NCI-H2171 (cell line): ENCODE measurements around the gene CACNA1B.
"Not testable (repeated sequence)": the region's sequence is repeated elsewhere in the genome, so short reads cannot be mapped to it uniquely, and the experiment has no call there.

Experiments used
- DNase-seq: peaks from one replicate; lab custom pipeline; 2025; lab: John Stamatoyannopoulos, UW

Gene CACNA1B

DNA sequence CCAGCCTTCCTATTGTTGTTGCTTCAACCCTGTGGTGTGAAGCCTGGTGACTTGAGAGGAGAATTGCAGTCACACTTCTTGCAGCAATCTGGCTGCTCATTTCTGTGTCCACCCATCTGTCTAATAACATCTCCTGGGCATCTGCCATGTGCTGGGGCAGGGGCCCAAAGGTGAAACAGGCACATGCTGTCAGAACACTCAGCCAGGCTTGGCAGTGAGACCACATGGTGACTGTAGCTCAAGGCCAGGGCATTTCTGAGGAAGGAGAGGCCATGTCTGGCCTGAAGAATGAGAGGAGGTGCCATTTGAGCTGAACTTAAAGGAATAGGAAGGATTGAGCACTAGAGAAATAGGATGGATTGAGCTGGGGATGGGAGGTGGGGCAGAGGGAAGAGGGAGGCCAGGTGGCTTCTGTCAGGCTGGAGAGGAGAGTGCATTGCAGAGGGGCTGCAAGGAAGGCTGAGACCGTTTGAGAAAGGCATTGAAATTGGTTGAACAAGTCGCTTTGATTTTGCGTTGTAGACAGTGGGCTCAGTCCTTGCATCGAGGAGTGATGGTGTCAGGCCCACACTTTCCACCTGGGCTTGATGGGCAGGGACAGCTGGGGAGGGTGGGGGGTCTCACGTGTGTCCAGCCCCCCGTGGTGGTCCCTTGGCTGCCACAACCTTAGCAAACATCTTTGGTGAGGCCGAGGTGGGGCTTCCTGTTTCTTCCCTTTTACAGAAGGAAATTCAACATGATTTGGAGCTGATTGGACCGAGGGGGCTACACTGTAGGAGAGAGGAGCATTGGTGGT is 222.4 kb downstream of the CACNA1B start:
- DNase-seq: no peak

- no peak for DNase-seq
Measured at GRCh38 chr9:138100711-138101350, 223.2 kb downstream of the CACNA1B start.

- DNase-seq: no peak
Measured at GRCh38 chr9:138101444-138102234, 224.1 kb downstream of the CACNA1B start.

DNA sequence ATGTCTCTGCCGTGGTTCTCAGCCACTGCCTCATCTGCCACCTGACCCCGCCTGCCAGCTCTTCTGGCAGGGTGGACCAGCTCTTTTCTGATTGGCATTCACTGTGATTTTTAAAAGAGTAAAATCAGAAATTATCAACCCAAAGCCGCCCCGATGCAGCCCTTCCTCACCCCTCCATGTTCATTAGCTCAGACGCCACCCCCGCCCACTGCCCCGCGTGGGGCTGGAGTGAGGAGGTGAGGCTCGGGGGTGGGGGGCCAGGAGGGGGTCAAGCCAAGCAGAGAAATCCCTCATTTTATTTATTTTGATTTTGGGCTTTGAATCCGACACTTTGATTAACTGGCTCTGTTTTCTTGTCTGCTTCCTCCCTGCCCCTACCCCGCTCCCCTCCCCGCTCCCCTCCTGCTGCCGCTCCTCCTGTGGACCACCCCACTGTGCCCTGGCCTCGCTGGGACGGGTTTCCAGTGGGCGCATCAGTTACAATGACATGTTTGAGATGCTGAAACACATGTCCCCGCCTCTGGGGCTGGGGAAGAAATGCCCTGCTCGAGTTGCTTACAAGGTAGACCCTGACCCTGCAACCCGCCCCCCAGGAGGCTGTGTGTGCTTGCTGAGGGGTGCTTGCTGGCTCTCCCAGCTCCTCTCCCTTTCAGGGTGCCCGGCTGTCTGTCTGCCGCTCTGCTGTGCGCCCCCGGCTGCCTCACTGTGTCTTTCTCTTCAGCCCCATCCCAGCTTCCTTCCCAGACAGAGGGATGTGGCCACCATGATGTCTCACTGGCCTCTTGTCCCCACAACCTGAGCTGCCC is 224.9 kb downstream of the CACNA1B start:
- DNase-seq: no peak

- DNase-seq: no peak
Measured at GRCh38 chr9:138103111-138103848, 225.7 kb downstream of the CACNA1B start.

GRCh38 chr9:138103849-138104206 is 226.2 kb downstream of the CACNA1B start:
- DNase-seq: no peak

DNA sequence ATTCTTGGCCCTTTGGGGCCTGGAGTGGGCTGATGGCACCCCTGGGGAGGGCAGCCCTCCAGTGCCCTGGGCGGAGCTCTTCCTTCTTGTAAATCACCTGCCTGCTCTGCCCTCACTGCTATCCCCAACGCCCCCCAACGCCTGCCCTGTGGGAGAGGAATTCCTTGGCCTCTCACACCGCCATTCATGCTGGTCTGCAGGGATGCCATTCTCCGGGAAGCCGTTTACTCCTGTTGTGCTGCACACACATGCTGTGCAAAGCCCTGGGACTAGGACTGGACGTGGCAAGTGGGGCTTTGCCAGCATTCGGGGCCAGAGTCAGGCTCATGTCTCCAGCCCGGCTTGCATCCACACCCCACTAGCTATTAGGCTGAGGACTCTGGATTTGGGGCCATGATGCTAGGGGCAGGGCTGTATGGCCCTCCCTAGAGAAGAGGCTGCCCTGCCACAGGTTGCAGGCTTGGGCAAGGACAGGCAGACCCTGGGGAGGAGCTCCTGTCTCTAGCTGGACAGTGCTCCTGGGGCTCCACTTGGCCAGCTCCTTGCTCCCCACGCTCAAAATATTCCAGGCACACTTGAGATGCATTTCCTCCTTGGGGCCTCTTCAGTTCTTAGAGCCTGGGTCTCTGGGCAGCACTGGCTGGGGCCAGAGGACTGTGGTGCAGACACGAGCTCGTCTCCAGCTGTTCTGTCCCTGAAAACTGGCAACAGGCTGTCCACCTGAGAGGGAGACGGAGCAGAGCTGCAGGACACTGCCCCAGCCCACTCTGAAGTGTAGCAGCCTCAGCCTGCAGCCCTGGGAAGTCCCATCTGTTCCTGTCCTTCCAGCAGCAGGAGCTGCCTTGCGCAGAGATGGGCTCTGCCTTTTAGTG is 226.9 kb downstream of the CACNA1B start:
- DNase-seq: no peak

DNA sequence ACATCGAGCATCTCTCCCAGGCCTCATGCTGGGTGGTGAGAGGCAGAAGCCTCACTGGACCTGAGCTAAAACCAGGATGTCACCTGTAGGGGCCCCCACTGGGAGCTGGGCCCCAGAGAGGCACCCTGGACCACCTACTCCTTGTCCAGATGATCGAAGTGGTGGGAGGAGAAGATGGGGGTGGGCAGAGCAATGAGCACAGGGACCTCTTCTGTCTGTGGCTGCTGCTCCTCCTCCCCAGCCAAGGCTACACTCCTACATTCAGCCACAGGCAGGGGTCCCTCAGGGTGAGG is 227.5 kb downstream of the CACNA1B start:
- no peak for DNase-seq

DNA sequence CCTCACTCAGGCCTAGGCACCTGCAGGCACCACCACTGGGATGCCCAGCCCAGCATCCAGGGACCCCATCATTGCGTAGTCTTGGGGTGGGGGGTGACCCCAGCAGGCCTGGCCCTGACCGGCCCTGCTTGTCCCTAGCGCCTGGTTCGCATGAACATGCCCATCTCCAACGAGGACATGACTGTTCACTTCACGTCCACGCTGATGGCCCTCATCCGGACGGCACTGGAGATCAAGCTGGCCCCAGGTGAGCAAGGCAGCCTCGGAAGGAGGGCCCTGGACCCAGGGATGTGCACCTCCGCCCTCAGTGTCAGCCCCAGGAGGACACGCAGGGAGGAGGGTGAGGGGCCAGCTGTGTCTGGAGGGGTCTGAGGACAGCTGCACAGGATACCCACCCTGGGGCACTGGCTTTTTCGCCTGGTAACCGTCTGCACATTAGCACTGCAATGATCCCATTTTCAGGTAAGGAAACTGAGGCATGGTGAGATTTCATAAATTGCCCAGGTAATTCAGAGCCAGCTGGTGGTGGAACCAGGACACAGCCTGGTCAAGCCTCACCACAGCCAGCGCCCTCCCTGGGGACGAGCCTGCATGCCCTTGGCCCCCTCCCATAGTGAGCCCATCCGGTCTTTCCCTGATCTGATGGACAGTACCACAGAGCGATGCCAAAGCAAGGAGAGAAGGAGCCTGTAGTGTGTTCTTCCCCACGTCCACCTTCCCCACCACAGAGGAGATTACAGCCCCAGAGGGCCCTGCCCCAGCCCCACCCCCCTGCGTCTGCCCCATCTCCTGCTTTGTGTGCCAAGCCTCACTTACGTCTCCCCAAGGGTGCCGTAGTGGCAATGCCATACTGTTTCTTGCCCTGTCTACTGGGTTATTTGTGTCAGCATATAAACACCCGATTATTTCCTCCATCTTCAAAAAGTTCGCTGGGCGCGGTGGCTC is 228.3 kb downstream of the CACNA1B start:
- no peak for DNase-seq

GRCh38 chr9:138107039-138107438 is 229.5 kb downstream of the CACNA1B start:
- DNase-seq: not testable (repeated sequence)

GRCh38 chr9:138111607-138112006 is 234.0 kb downstream of the CACNA1B start:
- DNase-seq: no peak

DNA sequence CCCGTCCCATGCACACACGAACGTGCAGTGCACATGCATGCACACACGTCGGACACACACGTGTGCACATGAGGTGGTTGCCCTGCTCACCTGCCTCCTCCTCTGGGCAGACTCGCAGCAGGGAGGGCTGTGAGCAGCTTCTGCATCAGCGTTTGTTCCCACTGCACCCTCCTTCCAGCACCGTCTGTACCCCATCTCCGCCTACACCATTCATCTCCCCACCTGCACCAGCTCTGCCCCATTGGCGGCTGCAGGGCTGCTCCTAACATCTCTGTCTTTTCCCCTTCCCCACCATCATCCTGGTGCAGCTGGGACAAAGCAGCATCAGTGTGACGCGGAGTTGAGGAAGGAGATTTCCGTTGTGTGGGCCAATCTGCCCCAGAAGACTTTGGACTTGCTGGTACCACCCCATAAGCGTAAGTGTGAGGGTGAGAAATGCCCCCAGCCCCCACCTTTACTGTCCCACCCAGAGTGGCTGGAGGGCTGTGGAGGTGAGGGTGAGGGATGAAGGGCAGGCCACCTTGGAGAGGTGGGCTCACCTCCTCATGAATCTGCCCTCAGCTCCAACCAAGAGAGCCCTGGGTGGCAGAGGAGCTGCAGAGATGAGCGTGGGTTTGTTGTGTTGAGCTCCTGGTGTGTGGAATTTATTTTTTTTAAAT is 234.6 kb downstream of the CACNA1B start:
- DNase-seq: no peak

- DNase-seq: no peak
Measured at GRCh38 chr9:138112791-138113600, 235.4 kb downstream of the CACNA1B start.

DNA sequence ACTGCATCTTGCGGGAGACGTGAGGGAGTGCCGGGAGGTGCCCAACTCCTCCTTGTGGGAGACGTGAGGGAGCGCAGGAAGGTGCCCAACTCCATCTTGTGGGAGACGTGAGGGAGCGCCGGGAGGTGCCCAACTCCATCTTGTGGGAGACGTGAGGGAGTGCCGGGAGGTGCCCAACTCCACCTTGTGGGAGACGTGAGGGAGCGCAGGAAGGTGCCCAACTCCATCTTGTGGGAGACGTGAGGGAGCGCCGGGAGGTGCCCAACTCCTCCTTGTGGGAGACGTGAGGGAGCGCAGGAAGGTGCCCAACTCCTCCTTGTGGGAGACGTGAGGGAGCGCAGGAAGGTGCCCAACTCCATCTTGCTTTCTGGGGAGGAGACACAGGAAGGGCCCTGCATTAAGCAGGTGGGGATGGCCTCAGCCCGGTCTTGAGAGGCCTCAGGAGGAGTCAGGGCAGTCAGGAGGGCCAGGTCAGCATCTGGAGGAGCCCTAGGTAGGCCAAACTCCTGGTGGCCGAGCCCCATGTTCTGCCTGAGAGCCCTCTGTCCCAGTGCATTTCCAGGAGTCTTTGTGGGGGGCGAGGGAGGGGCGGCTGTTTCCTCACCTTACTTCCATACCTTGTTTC is 236.2 kb downstream of the CACNA1B start:
- not testable (repeated sequence) for DNase-seq

- DNase-seq: no peak
Measured at GRCh38 chr9:138114501-138115245, 237.1 kb downstream of the CACNA1B start.

DNA sequence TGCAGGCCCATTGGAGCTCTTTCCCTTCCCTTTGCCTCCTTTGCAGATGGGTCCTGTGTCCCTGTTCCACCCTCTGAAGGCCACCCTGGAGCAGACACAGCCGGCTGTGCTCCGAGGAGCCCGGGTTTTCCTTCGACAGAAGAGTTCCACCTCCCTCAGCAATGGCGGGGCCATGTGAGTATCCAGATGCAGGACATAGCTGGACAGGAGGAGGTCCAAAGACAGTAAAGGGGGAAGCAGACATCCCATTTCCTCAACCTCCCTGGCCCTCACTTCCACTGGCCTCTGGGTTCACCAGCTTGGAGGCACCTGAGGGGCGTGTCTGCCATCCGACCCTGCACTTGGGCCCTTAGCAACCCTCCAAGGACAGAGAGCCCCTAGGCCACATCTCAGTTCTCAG is 237.9 kb downstream of the CACNA1B start:
- DNase-seq: no peak

DNA sequence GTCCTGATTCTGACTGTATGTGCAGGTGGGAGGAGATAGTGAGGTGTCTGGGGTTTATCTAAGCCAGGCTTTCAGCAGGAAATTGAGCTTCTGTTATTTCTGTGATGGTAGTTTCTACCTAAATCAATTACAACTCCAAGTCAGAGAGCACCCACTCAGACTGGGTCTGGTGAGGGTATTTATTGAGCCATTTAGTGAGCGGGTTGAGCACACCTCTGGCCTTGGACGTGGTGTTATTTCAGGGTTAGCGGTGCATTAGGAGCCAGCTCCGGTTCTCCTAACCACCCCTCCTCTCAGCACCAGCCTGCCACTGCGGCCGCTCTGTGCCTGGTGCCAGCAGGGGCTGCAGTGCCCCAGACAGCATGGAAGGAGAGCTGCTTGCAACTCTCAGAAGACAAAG is 238.9 kb downstream of the CACNA1B start:
- DNase-seq: no peak
